ENCODE data around the gene ADIRF.
"Not testable (repeated sequence)": the region's sequence is repeated elsewhere in the genome, so short reads cannot be mapped to it uniquely, and the experiment has no call there.

The ADIRF gene

DNA sequence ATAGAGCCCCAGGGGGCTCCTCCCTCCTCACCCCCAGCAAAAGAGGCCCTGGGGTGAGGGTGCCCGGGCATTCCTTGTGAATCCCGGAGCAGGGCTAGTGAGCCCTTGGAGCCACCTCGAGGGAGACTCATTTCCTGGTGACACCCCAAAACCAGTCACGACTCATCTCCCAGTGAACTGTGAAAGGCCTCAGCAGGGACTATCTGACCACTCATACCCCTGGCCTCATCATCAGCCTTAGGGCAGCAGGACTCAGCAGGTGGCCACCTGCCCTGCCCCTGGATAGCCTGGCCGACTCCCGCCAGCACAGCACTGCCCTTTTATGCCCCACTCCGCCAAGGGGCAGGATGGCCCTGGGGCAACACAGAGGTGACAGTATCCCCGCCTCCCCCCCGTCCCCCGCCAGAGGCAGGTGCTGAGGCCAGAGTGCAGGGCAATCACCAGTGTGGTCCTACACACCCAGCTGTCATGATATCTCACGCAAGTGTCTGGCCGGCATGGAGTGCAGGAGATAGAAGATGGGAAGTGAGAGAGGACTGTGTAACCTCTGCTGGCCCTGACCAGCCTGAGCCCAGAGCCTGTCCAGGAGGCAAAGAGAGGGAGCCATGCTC, 6.7 kb upstream of the ADIRF start:
- no peak for DNase-seq

DNA sequence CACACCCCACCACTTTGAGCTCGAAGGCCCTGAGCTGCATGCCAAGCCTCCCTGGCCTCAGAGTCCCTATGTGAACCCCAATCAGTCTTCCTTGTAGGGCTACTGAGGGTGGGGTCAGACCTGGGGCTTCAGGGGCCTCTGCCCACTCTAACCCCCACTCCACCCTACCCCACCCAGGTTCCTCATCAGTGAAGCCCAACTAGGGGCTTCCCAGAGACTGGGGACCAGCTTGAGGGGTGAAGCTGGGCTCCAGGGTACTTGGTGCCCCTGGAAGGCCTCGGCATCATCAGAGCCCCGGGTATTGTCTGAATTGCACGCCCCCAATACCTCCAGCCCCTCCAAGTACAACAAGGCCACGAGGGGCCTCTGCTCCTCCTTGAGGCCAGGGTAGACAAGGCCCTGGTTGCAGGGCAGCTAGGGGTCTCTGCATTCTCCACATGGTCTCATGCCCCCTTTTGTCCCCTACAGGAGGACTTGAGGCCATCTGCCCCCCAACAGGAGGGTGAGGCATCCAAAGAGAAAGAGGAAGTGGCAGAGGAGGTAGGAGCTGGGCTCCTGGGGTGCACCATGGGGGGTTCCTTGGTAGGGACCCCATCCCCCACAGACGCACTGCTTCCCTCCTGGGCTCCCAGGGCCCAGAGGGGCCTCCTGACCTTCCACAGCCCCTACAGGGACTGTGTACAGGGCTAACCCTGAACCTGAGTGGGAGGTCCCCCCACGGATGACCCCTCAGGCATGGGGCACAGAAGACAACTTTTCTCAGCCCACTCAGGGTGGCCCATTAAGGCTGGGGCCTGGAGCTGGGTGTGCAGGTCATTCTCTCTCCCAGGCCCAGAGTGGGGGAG, 5.9 kb upstream of the ADIRF start:
- peak; percentile 16 for DNase-seq

GRCh38 chr10:86962981-86963310, 5.3 kb upstream of the ADIRF start:
- no peak for DNase-seq

GRCh38 chr10:86963341-86963919, 4.9 kb upstream of the ADIRF start:
- no peak for DNase-seq

- no peak for DNase-seq
Observed at GRCh38 chr10:86964061-86964846, 4.0 kb upstream of the ADIRF start.

DNA sequence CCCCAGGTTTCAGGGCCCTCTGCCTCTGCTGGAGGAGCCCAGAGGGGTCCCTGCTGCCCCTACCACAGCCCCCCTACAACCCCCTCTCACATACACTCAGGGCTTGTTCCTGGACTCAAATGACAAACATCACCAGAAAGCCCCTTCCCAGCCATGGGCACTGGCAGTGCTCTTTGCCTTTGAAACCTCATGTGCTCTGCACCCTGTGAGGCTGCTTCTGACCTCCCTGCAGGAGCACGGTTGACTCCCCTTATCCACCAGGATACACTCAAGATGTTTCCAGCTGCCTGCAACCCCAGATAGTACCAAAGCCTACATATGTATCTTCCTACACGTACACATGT, 3.5 kb upstream of the ADIRF start:
- DNase-seq, result no peak

DNA sequence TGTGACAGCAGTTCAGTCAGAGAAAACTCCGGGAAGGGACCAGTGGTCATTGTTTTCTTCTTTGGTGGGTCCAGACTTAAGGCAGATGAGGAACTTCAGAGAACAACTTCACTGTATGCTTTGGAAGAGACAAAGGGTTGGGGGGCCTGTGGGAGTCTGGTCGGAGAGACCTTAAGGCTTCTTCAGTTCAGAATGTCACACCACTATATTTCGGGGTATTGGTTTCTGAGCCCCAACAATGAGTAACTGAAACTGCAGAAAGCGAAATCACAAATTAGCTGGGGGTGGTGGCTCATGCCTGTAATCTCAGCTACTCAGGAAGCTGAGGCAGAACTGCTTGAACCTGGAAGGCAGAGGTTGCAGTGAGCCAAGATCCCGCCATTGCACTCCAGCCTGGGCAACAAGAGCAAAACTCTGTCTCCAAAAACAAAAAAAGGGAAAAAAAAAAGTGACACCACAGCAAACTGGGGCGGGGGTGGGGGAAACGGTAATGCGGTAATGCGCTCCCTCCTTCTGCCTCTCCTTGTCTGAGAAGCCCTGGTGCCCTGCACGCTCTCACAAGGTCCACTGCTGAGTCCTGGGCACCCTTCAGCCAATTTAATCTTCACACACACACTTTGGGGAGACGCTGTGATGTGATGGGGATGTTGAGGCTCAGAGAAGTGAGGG, 2.2 kb upstream of the ADIRF start:
- DNase-seq, result no peak

DNA sequence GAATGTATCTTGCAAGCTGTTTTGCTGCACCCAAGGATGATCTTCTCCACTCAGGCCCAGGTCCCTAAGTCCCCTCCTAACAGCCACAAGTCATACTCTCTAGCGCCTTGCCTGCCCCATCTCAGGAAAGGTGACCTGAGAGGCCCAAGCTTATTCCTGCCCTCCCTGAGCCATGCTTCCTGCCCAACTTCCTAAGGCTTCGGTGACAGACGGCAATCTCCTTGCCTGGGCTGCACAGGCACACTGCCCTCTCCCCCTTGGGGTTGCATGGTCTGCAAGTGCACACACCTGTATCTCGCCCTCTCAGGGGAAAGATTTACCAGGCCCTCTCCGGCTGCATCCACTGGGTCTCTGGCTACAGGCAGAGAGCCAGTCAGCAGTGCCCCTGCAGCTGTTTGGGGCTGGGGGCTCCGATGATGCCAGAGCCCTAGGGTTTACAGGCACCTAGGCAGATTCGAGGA, 771 bp upstream of the ADIRF start:
- DNase-seq, result no peak

DNA sequence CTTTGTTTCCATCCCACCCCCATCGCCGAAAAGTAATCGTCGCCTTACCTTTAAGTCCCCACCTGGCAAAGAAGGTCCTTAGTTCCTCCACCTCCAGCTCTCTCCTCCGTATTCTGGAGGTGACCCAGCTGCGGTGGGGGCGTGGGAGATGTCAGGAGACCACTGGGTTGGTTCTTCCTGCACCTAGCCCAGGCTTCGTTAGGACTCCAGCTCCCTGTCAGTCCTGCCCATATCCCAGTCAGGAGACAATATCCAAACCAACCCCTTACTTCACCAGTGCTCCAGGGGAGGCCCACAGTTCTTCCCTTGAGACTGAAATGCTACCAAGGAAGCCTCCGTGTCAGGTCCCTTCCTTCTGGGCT, 693 bp downstream of the ADIRF start:
- DNase-seq, result no peak

- no peak for DNase-seq
Observed at GRCh38 chr10:86969421-86970041, 1.2 kb downstream of the ADIRF start.

GRCh38 chr10:86970162-86970981, 2.1 kb downstream of the ADIRF start:
- no peak for DNase-seq

DNA sequence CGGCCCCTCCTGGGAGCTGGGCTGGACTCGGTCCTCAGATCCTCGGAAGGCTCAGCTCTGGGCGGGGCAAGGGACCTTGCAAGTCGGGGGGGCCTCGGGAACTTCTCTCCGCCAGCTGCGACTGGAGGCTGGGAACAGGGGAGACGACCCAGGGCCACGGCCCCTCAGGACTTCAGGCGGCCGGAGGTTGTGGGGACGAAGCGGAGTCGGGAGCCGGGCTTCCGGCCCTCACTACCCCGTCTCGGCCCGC, 2.6 kb downstream of the ADIRF start:
- DNase-seq, result no peak

- DNase-seq, result peak; percentile 87
Observed at GRCh38 chr10:86971232-86971991, 3.1 kb downstream of the ADIRF start.

- DNase-seq, result no peak
Observed at GRCh38 chr10:86972613-86973380, 4.5 kb downstream of the ADIRF start.

- DNase-seq, result no peak
Observed at GRCh38 chr10:86974484-86974883, 6.2 kb downstream of the ADIRF start.

- no peak for DNase-seq
Observed at GRCh38 chr10:86976362-86977056, 8.2 kb downstream of the ADIRF start.

GRCh38 chr10:86978457-86978856, 10.2 kb downstream of the ADIRF start:
- not testable (repeated sequence) for DNase-seq

GRCh38 chr10:86979296-86979818, 11.1 kb downstream of the ADIRF start:
- no peak for DNase-seq

GRCh38 chr10:86979977-86980448, 11.7 kb downstream of the ADIRF start:
- no peak for DNase-seq

Measured in stimulated activated CD8-positive, alpha-beta memory T cell treated with anti-CD3 and anti-CD28 coated beads, Interleukin-4, amount 100 ng/mL, for 48 hours (primary cell).